Loucy (cell line): Measurements from ENCODE around the gene CUX1.

Experiments
- CTCF ChIP-seq: fragments of 200-600 bp; sonication (generic); conservative IDR thresholded peaks from 2 replicates; pipeline ENCODE4 v1.5.1; 2014; ENCODE audit warnings: mild to moderate bottlenecking, antibody characterized with exemption, low read length
- EZH2phosphoT487 ChIP-seq: fragments of 200-600 bp; IDR thresholded peaks from 2 replicates; pipeline ENCODE4 v1.6.1; 2018; ENCODE audit warnings: antibody characterized with exemption, mild to moderate bottlenecking, moderate library complexity, borderline replicate concordance

- TF ChIP-seq CTCF (no peak), EZH2phosphoT487 (no peak)
Measured at GRCh38 chr7:102099474-102099873, 282.0 kb downstream of the CUX1 start.
